COLO668 (cell line): ENCODE data around the gene PTBP2.

Source experiments
- DNase-seq: peaks from one replicate; lab custom pipeline; 2025; ENCODE audit not compliant: unreplicated experiment; lab: John Stamatoyannopoulos, UW

PTBP2 gene

GRCh38 chr1:96815914-96816313 is 94.3 kb downstream of the PTBP2 start:
- no peak for DNase-seq

GRCh38 chr1:96820107-96820506 is 98.5 kb downstream of the PTBP2 start:
- no peak for DNase-seq

- DNase-seq: no peak
Measured at GRCh38 chr1:96820671-96821070, 99.1 kb downstream of the PTBP2 start.

- DNase-seq: no peak
Measured at GRCh38 chr1:96825231-96825630, 103.6 kb downstream of the PTBP2 start.

GRCh38 chr1:96825950-96826576 is 104.5 kb downstream of the PTBP2 start:
- no peak for DNase-seq

- no peak for DNase-seq
Measured at GRCh38 chr1:96833376-96833775, 111.8 kb downstream of the PTBP2 start.

GRCh38 chr1:96834986-96835385 is 113.4 kb downstream of the PTBP2 start:
- no peak for DNase-seq

GRCh38 chr1:96837057-96837780 is 115.6 kb downstream of the PTBP2 start:
- no peak for DNase-seq

GRCh38 chr1:96837781-96838216 is 116.2 kb downstream of the PTBP2 start:
- DNase-seq: no peak

- no peak for DNase-seq
Measured at GRCh38 chr1:96840396-96840795, 118.8 kb downstream of the PTBP2 start.

- no peak for DNase-seq
Measured at GRCh38 chr1:96842215-96842614, 120.6 kb downstream of the PTBP2 start.

- no peak for DNase-seq
Measured at GRCh38 chr1:96843196-96843595, 121.6 kb downstream of the PTBP2 start.

- DNase-seq: no peak
Measured at GRCh38 chr1:96843601-96844000, 122.0 kb downstream of the PTBP2 start.

GRCh38 chr1:96845464-96845863 is 123.9 kb downstream of the PTBP2 start:
- no peak for DNase-seq

- no peak for DNase-seq
Measured at GRCh38 chr1:96861836-96862235, 140.3 kb downstream of the PTBP2 start.

GRCh38 chr1:96863449-96863848 is 141.9 kb downstream of the PTBP2 start:
- DNase-seq: no peak
